HepG2 (cell line): ENCODE results near the gene RILP. TPM values are rescaled to one million over a fixed set of nuclear protein-coding genes. Genes with fewer than 3 reads are reported as not detected.

Experiments
- AKAP8 ChIP-seq: sonication (generic); formaldehyde crosslinking; IDR thresholded peaks from 2 replicates; pipeline ENCODE4 v1.5.1; 2020; ENCODE audit warnings: mild to moderate bottlenecking, missing genetic modification reagents
- ATF6 ChIP-seq: sonication (generic); formaldehyde crosslinking; conservative IDR thresholded peaks from 2 replicates; pipeline ENCODE4 v1.4.0; 2020; ENCODE audit warnings: missing genetic modification reagents
- BCLAF1 ChIP-seq: fragments of 450-650 bp; IDR thresholded peaks from 2 replicates; pipeline ENCODE4 v1.6.1; 2017; ENCODE audit warnings: mild to moderate bottlenecking
- ETV5 ChIP-seq: IDR thresholded peaks from 2 replicates; pipeline ENCODE4 v1.6.1; 2018; ENCODE audit warnings: missing biosample characterization, missing genetic modification reagents, inconsistent platforms, borderline replicate concordance
- PLRG1 ChIP-seq: fragments of 450-650 bp; conservative IDR thresholded peaks from 2 replicates; pipeline ENCODE4 v1.6.1; 2016
- SRSF9 ChIP-seq: fragments of 200-400 bp; formaldehyde crosslinking; IDR thresholded peaks from 2 replicates; pipeline ENCODE4 v1.6.1; 2018; ENCODE audit warnings: borderline replicate concordance, mild to moderate bottlenecking, low read depth, low read length; ENCODE audit not compliant: insufficient read depth, poor library complexity, severe bottlenecking
- ZBTB46 ChIP-seq: sonication (generic); formaldehyde crosslinking; IDR thresholded peaks from 2 replicates; pipeline ENCODE4 v1.4.0; 2020; ENCODE audit warnings: mild to moderate bottlenecking, missing genetic modification reagents, borderline replicate concordance
- ZNF333 ChIP-seq: sonication (generic); formaldehyde crosslinking; IDR thresholded peaks from 2 replicates; pipeline ENCODE4 v1.4.0; 2020; ENCODE audit warnings: mild to moderate bottlenecking, missing genetic modification reagents, borderline replicate concordance
- ZNF33A ChIP-seq: sonication (generic); formaldehyde crosslinking; IDR thresholded peaks from 2 replicates; pipeline ENCODE4 v1.5.1; 2020; ENCODE audit warnings: missing genetic modification reagents, mild to moderate bottlenecking, moderate library complexity, borderline replicate concordance
- ZNF570 ChIP-seq: sonication (generic); formaldehyde crosslinking; IDR thresholded peaks from 2 replicates; pipeline ENCODE4 v1.4.0; 2020; ENCODE audit warnings: mild to moderate bottlenecking, missing genetic modification reagents, borderline replicate concordance
- polyA plus RNA-seq, 8 experiments: library from polyadenylated mRNA; depleted of rRNA in 3 of 8; stranded (reverse) in 7 of 8; unstranded in 1 of 8; fragments of >200 nt; fragmentation: Illumina TruSeq in 4 of 8; extraction: Trizol in 4 of 8; gene quantifications; 2 replicates each; pipeline versions ENCODE4 v1.2.1 to v1.2.3, GENCODE V29; 2011 to 2016; ENCODE audit warnings: low read depth in 4 of 8, missing spikeins in 1 of 8, mixed read lengths in 1 of 8; ENCODE audit not compliant: insufficient read depth in 1 of 8
- total RNA-seq, 5 experiments: library from RNA; depleted of rRNA; stranded (reverse); fragments of >200 nt; fragmentation: Illumina TruSeq; extraction: Trizol; gene quantifications; 2 replicates each; pipeline ENCODE4 v1.2.3, GENCODE V29; 2016; ENCODE audit warnings: low read depth in 1 of 5
- TF ChIP-seq, protein P1 (sequence below): IDR thresholded peaks from 2 replicates; pipeline ENCODE4 v1.6.1; 2016; ENCODE audit warnings: control low read depth
- TF ChIP-seq, protein P2 (sequence below): sonication (generic); formaldehyde crosslinking; IDR thresholded peaks from 2 replicates; pipeline ENCODE4 v1.8.0; 2022; ENCODE audit warnings: missing genetic modification reagents, mild to moderate bottlenecking, inconsistent platforms, borderline replicate concordance
- TF ChIP-seq, protein P3 (sequence below): sonication (generic); formaldehyde crosslinking; IDR thresholded peaks from 2 replicates; pipeline ENCODE4 v1.5.1; 2020; ENCODE audit warnings: missing genetic modification reagents, mild to moderate bottlenecking, borderline replicate concordance

The RILP gene
- total and polyA plus RNA-seq, 2 of the 13 experiments (the other 11 are each of a cell fraction or from before 2014, with no cell fraction given) = 6.6 to 8.1 TPM

DNA sequence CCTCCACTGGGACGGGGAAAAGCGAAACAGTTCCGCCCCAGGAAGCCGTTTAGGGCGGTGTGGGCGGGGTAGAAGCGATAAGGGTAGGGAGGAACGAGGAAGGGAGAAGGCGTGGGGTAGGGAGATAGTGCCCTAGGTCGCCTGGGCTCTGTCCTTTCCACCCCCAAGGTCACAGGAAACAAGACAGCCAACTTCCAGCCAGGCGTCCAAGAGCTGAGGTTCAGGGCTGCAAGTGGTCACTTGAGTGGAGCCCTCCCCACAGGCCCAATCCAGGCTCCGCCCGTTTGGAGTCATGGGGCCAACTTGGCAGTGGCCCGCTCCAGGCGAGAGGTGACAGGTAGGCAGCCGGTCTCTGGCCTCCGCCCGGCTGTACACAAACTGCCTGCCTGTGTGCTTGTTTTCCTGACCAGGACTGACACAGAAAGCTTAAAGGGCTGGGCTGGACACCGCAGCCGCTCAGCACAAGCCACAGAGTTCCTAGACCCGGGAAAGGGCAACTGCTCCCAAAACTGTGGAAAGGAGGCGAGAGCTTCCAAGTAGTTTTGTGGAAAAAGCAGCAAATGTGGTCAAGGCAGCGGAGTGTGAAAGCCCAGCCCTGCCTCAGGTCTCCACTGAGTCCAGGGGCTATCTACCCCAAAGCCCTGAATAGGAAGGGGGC lies at the start of gene RILP (continued):
- no peak for TF ChIP-seq BCLAF1
- TF ChIP-seq ZNF333 (CRISPR knock-in tag) = no peak
- TF ChIP-seq AKAP8 (CRISPR knock-in tag) = peak; percentile 35; the same call in 1 of the 2 replicates
- TF ChIP-seq ZNF570 (CRISPR knock-in tag) = no peak
- TF ChIP-seq ZBTB46 (CRISPR knock-in tag) = 0 out of 2 replicates have a peak, but pooled peaks have one; percentile 56
- no peak for TF ChIP-seq SRSF9
- no peak for TF ChIP-seq PLRG1
- no peak for TF ChIP-seq ZNF33A
- TF ChIP-seq, protein P1, sequence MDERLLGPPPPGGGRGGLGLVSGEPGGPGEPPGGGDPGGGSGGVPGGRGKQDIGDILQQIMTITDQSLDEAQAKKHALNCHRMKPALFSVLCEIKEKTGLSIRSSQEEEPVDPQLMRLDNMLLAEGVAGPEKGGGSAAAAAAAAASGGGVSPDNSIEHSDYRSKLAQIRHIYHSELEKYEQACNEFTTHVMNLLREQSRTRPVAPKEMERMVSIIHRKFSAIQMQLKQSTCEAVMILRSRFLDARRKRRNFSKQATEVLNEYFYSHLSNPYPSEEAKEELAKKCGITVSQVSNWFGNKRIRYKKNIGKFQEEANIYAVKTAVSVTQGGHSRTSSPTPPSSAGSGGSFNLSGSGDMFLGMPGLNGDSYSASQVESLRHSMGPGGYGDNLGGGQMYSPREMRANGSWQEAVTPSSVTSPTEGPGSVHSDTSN (CRISPR knock-in tag) = no peak
- no peak for TF ChIP-seq ATF6 (CRISPR knock-in tag)
- TF ChIP-seq, protein P2, sequence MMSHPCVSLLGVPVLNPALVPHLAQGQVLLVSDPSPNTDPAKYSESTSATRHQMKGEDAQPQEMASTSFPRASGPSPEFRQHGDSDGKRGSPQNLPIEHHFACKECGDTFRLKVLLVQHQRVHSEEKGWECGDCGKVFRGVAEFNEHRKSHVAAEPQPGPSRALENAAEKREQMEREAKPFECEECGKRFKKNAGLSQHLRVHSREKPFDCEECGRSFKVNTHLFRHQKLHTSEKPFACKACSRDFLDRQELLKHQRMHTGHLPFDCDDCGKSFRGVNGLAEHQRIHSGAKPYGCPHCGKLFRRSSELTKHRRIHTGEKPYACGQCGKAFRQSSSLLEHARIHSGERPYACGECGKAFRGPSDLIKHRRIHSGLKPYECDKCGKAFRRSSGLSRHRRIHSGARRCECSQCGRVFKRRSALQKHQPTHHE (CRISPR knock-in tag) = no peak
- TF ChIP-seq ETV5 (CRISPR knock-in tag) = peak; percentile 67
- TF ChIP-seq, protein P3, sequence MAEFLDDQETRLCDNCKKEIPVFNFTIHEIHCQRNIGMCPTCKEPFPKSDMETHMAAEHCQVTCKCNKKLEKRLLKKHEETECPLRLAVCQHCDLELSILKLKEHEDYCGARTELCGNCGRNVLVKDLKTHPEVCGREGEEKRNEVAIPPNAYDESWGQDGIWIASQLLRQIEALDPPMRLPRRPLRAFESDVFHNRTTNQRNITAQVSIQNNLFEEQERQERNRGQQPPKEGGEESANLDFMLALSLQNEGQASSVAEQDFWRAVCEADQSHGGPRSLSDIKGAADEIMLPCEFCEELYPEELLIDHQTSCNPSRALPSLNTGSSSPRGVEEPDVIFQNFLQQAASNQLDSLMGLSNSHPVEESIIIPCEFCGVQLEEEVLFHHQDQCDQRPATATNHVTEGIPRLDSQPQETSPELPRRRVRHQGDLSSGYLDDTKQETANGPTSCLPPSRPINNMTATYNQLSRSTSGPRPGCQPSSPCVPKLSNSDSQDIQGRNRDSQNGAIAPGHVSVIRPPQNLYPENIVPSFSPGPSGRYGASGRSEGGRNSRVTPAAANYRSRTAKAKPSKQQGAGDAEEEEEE = no peak
